Stimulated activated CD4-positive, alpha-beta T cell treated with anti-CD3 and anti-CD28 coated beads, Interleukin-15, amount 100 ng/mL, for 24 hours (primary cell): Measurements from ENCODE around the gene ATG16L2.

Experiments used
- DNase-seq: peaks from one replicate; pipeline ENCODE4 v3.0.0-alpha.2; 2020

The ATG16L2 gene, protein sequence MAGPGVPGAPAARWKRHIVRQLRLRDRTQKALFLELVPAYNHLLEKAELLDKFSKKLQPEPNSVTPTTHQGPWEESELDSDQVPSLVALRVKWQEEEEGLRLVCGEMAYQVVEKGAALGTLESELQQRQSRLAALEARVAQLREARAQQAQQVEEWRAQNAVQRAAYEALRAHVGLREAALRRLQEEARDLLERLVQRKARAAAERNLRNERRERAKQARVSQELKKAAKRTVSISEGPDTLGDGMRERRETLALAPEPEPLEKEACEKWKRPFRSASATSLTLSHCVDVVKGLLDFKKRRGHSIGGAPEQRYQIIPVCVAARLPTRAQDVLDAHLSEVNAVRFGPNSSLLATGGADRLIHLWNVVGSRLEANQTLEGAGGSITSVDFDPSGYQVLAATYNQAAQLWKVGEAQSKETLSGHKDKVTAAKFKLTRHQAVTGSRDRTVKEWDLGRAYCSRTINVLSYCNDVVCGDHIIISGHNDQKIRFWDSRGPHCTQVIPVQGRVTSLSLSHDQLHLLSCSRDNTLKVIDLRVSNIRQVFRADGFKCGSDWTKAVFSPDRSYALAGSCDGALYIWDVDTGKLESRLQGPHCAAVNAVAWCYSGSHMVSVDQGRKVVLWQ

DNA sequence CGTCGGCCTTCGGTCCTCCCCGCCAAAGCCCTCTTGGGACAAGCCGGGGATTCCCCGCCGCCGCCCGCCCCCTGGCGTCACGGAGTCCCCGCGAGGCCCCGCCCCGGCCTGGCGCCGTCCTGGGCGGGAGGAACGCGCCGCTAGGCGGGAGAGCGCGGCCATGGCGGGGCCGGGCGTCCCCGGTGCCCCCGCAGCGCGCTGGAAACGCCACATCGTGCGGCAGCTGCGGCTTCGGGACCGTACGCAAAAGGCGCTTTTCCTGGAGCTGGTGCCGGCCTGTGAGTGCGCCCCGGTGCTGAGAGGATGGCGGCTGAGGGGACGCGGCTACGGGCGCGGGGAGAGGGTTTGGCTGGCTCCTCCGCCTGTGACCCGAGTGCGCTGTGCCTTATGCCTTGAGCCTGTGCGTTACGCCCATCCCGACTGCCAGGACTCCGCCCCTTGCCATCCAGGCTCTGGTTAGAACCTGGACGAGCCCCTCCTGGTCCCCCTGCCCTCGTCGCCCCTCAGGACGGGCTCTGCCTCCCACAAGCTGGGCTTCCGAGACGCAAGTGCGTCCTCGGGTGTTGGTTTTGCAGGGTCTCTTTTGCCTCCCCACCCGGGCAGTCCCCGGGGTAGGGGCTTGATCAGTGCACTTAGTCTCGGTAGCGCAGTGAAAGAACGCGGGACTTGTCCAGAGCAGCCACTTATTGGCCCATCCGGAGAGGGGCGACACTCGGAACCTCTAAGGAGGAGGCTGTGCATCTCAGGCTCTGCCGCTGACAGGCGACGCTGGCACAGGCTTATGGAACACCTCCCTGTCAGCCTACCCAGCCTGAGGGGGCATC, at the start of gene ATG16L2:
Gene ATG16L2 (plus strand): TSS at position 126 of the 824 bp plus-strand sequence. CDS start 35 bp downstream, at position 161.
- DNase-seq = peak; percentile 91

DNA sequence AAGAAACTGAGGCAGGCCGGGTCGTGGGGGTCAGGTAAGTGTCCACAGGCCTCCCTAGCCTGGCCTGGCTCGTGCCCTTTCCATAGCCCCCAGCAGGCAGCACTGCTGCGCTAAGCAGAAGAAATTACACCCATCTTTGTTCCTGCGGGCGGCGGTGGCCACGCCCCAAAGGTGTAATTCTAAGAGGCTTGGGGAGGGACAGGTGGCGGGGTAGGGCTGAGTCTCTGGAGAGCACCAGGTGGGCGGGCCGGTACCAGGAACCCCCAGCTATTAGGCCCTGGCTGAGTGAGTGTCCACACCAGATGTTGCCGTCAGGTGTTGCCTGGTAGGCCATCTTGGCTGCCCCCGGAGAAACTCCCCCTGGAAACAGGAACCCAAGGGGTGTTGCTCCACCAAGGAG, 49.7 kb upstream of the ATG16L2 start:
- no peak for DNase-seq

DNA sequence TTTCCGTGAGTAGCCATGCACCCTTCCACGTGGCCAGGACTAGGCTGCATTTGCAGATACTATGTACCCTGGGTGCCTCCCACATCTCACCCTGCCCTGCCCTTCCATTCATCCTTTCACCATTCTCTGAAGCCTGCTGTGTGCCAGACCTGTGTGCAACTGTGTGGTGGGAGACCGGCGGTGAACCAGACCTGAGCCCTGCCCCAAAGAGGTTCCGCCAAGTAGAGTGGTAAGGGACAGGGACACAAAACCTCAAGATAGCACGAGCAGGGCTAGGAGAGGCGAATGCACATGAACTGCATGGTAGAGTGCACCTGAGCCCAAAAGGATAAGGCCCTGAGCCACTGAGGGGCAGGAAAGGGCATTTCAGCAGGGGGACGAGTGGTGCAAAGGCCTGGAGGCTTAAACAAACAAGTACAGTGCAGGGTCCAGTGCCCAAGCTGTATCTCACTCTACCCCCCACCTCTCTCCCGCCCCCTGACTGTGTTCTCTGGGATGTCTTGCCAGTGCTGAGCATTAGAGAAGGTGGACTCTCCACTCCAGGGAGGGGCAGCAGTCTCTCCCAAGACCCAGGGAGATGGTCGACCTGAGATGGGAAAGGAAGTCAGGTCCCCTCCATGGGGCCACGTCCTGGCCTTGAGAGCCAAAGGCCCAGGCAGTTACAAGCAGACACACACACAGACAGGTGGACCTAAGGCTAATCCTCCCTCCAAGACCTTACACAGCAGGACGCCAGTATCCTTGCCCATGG, 47.9 kb upstream of the ATG16L2 start:
- DNase-seq = no peak

DNA sequence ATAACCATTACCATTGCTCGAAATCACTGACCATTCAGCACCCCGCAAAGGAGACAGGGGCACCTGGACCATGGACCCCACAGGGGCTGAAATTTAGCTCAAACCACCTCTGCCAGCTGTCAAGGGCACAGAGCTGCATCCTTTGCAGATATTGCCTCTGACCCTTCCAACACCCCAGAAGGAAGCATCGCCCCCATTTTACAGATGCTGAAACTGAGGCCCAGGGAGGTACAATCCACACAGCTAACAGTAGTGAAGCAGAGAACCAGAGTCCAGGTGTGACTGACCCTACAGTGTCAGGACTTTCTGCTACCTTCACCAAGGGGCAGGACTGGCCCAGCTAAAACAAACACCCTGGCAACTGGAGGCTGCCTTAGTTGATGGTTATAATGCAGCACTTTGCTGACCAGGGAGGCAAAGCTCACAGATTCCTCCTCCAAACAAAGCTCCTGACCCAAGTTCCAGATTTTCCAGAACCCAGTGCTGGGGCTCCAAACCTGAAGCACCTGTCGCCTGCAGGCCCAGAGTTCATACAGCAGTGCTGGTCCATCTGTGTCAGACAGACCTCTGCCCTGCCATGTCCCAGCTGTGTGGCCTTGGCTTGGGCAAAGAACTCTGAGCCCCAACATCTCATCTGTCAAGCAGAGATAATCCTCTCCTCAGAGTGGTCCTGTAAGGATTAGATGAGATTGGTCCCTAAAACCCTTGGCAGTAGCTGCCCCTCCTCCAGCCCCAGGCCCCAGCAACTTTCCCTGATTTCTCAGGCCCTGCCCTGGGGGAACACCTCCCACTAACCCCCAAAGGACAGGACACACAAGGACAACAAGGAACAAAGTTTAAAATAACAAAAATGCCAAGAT, 46.8 kb upstream of the ATG16L2 start:
- no peak for DNase-seq

DNA sequence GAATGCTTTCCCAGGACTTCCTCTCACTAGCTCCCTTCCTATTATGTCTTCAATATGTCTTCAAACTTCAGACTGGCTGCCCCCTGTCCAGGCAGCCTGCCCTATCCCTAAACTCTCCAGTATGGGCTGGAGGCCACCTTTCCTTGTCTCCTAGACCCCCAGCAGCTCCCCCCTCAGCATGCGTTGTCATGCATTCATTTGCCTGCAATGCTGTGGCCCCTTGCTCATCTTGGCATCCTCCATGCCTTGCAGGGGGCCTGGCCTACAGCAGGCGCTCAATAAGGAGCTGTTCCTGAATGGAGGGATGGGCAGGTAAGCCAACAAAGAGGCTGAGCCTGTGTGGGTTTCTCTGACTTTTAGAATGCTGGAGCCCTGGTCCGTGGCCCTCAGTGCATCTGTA, 45.6 kb upstream of the ATG16L2 start:
- DNase-seq = no peak

DNA sequence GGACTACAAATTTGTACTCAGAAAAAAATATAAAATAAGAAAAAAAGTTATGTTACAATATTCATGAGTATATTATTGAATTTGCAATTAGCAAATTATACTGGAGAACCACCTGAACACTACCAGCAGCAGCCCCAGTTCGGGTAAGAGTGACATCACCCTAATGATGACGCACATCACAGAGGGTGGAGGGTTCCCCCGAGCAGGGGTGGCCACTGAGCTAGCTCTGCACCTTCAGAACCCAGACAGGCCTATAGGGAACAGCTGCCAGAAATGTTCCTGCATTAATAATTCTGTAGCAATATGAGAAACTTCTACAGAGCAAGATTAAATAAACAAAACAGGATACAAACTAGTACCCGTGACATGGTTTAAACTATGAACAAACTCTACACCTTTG, 44.5 kb upstream of the ATG16L2 start:
- DNase-seq = no peak

DNA sequence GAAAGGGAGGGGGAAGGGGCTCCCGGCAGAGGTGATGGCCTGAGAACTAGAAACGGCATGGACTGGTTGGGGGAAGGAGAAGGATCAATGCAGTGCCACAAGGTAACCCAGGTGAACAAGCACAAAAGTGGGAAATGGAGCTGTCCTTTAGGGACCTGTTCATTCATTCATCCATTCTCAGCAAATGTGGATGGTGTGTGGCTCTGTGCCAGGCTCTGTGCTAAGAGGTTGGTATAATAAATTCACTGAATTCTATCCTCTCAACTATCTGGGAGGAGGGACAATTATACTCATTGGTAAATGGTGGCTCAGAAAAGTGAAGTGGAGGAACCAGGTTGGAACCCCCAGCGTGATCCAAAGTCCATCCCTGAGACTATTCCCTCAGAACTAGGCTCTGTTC, 43.4 kb upstream of the ATG16L2 start:
- no peak for DNase-seq

DNA sequence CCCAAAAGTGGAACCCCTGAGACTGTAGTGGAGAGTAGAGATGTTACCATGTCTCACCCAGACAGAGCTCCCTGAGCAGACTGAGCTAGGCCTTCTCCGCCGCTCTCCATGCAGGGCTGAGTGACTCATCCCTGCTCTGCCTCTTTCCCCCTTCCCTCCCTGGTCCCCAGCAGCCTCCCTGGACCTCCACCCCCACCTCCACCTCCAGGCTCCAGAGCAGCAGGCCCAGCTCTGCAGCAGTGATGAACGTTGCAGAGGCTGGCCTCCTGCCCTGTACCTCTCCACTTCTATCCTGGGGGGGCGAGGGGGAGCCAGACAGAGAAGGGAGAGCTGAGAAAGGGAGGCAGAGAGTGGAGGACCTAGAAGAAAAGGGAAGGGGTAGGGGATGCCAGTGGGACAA, 42.7 kb upstream of the ATG16L2 start:
- DNase-seq = no peak

DNA sequence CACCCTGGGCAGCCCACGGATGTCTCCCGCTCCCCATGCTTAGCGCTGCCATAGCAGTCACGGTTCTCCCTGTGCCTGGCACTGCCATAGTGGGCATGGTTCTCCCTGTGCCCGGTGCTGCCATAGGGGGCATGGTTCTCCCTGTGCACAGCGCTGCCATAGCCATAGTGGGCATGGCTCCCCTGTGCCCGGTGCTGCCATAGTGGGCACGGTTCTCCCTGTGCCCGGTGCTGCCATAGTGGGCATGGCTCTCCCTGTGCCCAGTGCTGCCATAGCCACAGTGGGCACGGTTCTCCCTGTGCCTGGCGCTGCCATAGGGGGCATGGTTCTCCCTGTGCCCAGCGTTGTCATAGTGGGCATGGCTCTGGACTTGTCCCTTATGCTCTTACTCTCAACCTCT, 42.2 kb upstream of the ATG16L2 start:
- DNase-seq = no peak

DNA sequence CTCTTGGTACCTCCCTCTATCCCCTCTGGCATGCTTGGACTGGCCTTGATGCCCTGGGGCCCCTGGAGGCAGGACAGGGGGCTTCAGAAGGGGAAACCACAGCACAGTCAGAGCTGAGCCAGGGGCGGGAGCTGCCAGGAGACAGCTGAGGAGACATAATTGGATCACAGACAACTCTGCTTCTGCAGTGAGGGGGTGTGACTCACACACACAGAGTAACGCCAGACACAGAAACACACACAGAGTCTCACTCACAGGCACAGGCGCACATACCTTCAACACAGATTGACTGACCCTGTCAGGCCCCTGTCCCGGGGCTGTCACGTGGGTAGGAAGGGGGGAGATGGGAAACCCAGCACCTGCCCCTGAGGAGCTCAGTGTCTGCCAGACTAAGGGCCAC, 40.9 kb upstream of the ATG16L2 start:
- no peak for DNase-seq

DNA sequence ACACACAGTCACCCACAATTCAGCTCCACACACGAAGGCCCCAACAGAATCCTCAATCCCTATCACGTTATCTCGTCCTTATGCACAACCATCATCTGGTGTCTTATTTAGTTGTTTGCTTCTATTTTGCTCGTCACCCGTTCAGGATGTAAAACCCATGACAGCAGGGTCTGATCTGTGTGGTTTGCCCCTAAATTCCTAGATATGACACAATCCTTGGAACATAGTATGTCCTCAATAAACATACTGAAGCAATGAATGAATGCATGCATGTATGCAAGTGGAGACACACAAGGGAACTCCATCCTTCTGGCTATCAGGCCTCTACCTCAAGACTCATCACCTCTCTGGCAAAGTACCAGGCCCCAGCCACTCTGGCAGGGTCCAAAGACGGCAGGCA, 40.5 kb upstream of the ATG16L2 start:
- DNase-seq = no peak

DNA sequence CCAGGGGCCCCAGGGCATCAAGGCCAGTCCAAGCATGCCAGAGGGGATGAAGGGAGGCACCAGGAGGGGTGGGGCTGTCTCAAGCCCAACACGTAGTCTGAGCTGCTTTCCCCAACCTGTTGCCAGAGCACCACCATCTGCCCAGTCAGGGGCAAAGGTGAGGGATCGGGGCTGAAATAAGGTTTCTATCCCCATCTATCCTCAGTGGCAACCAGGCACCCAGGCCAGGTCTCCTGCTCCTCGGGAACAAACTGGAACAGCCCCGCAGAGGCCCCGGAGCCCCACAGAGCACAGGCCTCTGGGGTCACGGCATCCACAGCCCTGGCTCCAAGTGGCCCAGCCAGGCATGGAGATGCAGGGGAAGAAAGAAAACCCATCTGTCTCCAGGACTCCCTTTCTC, 39.7 kb upstream of the ATG16L2 start:
- DNase-seq = no peak

DNA sequence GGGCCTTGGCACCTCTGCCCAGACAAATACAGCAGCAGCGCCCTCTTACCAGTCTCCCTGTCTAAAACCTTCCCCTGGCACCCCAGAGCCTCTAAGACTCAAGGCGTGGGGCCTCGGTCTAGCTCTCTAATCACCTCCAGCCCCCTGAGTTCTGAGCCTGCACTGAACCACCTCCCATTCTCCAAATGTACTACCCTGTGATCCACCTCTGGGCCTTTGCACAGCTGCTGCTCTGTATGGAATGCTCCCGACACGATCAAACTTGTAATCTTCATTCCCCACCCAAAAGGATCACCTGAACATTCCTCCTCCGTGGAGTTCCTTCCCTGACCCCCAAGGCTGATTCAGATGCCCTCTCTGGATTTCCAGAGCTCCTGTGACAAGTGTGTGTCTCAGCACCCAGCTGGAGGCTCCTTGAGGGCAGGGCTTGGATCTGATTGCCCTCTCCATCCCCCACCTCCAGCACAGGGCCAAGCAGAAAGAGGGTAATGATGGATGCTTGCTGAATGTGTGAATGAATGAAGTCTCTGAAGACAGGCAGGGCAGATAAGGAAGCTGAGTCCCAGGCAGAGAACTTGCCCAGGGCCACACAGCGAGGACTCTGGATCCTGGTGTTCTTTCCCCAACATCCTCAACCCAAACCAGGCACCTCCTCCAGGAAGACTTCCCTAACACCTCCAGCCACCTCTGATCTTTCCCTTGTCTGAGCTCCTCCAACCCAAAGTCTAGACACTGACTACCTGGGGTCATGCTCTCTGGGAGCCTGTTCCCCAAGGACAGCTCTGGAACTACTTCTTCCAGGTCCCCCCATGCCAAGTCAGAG, 38.7 kb upstream of the ATG16L2 start:
- DNase-seq = no peak

DNA sequence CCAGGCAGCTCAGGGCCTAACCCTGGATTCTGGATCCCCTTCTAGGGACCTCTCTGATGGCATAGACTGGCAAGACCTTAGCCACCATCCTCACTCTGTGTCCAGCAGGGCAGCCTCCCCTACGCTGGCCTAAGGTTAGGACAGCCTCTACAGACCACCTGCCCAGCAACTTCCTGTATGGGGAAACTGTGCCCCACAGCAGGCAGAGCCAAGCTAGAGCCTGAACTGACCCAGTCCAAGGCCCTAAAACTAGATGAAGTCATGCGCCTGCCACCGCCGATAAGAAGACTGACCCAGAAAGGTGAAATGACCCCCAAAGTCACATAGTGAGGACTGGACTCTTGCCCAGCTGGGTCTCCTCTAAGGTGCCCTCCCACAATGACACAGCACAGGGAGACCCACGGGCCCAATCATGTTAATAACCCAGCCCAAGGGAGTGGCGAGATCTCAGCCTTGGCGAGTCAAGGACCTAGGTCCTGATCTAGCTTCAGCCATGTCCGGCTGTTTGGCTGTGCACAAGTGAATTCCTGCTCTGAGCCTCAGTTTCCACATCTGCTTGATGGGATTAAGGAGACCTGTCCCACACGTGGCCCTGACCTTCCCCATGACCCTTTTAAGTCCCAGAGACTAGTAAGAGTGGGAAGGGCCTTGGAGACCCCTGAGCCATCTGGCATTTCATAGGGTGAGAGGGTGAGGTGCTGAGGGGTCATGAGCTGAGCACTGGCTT, 37.9 kb upstream of the ATG16L2 start:
- no peak for DNase-seq

DNA sequence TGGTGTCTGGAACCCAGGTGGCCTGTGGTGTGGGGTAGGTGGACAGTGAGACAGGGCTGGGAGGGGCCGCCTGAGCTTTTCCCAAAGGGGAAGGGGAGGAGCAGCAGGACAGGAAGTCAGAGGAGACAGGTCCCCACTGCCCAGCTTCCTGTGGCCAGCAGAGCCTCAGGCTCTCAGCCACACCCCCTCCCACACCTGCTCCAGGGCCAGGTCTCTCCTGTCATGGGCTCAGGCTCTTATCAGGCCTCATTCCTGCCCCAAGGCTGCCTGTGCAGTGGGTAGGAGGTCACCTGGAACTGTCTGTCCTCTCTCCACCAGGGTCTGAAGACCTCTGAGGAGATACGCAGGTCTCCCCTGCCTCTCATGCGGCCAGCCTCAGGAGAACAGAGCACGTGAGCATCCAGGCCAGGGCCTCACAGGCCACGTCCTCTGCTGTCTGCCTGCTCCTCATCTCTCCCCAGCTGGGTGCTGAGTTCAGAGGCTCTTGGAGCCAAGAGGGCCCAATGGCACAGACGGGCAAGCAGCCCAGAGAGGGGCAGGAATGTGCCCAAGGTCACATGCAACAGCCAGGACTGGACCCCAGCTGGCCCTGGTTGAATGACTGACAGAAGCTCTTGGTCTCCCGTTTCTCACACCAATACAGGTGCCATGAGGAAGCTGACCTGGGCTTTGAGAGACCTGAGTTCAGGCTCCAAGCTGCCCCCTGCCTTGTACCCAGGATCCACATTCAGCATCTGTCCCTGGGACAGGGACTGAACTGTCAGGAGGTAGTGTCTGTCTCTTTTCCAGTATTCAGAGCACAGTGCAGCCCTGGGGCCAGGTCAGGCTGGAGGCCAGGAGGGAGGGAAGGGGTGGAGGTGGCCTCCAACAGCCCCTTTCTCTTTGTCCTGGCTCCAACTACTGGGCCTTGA, 37.1 kb upstream of the ATG16L2 start:
- DNase-seq = no peak

DNA sequence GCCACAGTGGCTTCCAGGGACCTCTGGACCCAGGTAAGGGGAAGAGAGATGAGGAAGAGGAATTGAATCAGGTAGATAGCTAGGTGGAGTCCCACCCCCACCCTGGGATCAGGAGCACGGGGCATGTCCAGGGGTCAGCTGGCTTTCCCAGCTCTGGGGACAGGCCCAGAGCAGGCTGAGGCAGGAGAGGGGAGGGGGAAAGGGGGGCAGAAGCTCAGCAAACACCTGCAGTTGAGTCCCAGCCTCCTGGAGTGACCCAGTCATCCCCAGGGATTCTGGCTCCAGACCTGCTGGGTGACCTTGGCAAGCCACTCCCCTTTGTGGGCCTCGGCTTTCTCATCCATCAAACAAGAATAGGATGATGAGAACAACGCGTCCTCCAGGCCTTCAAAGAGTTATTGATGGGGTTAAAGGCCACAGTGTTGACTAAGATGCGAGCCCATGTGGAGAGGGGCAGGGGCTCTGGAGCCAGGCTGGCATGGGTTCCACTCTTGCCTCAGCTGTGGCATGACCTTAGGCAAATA, 36.4 kb upstream of the ATG16L2 start:
- DNase-seq = no peak

DNA sequence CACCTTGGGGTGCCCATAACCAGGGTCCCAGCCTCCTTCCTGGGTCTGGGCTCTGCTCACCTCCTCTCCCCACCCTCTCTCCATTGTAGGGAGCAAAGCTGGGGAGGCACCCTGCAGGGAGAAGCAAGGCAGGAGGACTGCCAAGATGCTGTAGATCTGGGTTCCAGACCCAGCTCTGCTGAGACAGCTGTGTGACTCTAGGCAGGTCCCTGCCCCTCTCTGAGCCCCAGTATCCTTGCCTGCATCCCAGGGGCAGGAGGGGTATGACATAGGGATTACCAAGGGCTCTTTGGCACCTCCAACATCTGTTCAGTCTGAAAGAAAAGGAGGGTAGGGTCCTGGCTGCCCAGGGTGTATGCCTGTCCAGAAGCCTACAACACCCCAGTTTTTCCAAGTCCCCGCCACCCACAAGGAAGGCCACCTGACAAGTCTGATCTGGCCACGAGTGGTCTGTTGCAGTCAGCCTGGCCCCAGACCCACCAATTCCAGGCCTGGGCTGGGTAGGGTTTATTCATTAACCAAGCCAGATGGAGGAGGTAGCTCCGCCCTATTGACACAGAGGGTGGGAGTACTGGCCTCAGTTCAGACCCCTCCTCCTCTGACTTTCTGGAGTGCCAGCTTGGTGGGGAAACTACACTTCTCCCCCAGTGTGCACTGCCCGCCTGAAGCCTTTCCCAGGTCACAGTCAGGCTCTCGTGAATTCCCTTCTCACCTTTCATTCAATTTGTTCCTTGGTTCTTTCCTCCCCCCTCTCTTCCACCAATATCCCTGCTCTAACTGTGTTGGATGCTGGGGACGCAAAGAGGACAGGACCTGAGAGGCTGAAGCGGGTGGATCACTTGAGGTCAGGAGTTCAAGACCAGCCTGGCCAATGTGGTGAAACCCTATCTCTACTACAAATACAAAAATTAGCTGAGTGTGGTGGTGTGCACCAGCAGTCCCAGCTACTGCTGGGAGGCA, 35.4 kb upstream of the ATG16L2 start:
- DNase-seq = no peak
